Peyer's patch (tissue), 4 donors: Measurements from ENCODE around the gene TWSG1.

Experiments
- POLR2A ChIP-seq, 2 donors: fragments of 450-650 bp; IDR thresholded peaks; one replicate each; pipeline ENCODE4 v1.5.1; 2017; ENCODE audit warnings: antibody characterized with exemption in 2 of 2, mild to moderate bottlenecking in 2 of 2, moderate library complexity in 2 of 2
- TF ChIP-seq, protein P1 (sequence below), 6 experiments: fragments of 450-650 bp in 4 of 6; fragments of 200-600 bp in 2 of 6; sonication (generic) in 1 of 6; IDR thresholded peaks; one replicate each; pipeline ENCODE4 v1.5.1; 2017 to 2019; ENCODE audit warnings: antibody characterized with exemption in 6 of 6, mild to moderate bottlenecking in 3 of 6, moderate library complexity in 1 of 6

DNA sequence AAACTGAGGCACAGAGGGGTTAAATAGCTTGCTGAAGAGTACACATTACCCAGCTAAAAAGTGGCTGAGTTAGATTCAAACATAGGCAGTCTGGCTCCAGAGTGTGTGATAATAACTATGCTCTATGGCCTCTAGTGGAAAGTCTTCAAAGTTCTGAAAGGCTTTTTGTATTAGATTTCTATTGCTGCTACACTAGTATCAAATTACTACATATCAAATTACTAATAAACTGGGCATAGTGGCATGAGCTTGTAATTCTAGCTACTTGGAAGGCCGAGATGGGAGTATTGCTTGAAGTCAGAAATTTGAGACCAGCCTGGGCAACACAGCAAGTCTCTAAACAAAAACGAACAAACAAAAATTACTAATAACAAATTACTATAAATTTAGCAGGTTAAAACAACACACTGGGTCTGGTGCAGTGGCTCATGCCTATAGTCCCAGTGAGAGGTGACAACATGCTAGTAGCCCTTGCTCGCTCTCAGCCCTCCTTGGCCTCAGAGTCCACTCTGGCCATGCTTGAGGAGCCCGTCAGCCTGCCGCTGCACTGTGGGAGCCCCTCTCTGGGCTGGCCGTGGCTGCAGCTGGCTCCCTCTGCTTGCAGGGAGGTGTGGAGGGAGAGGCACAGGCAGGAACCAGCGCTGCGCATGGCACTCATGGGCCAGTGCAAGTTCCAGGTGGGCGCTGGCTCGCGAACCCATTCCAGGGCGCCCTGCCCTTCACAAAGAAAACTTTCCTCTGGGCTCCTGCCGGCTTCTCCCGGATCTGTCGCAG is 38.2 kb upstream of the TWSG1 start:
- TF ChIP-seq, protein P1, sequence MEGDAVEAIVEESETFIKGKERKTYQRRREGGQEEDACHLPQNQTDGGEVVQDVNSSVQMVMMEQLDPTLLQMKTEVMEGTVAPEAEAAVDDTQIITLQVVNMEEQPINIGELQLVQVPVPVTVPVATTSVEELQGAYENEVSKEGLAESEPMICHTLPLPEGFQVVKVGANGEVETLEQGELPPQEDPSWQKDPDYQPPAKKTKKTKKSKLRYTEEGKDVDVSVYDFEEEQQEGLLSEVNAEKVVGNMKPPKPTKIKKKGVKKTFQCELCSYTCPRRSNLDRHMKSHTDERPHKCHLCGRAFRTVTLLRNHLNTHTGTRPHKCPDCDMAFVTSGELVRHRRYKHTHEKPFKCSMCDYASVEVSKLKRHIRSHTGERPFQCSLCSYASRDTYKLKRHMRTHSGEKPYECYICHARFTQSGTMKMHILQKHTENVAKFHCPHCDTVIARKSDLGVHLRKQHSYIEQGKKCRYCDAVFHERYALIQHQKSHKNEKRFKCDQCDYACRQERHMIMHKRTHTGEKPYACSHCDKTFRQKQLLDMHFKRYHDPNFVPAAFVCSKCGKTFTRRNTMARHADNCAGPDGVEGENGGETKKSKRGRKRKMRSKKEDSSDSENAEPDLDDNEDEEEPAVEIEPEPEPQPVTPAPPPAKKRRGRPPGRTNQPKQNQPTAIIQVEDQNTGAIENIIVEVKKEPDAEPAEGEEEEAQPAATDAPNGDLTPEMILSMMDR (IDR thresholded peaks at IDR 0.05), result no peak
- TF ChIP-seq POLR2A (IDR thresholded peaks at IDR 0.05), result no peak
